ENCODE measurements around the gene COL8A1. TPM values are rescaled to one million over a fixed set of nuclear protein-coding genes. Genes with fewer than 3 reads are reported as not detected.

COL8A1 gene
- polyA plus RNA-seq, 3 donors from 2014 or later, result not detected

Other genes with a start within 250 kb of the COL8A1 start
- 10 to 100 TPM; 12.1 to 13.4 (median 12.8) TPM for gene CMSS1, start 179.3 kb downstream of the COL8A1 start, polyA plus RNA-seq